ENCODE results near the gene ALDH1A1.

The ALDH1A1 gene

DNA sequence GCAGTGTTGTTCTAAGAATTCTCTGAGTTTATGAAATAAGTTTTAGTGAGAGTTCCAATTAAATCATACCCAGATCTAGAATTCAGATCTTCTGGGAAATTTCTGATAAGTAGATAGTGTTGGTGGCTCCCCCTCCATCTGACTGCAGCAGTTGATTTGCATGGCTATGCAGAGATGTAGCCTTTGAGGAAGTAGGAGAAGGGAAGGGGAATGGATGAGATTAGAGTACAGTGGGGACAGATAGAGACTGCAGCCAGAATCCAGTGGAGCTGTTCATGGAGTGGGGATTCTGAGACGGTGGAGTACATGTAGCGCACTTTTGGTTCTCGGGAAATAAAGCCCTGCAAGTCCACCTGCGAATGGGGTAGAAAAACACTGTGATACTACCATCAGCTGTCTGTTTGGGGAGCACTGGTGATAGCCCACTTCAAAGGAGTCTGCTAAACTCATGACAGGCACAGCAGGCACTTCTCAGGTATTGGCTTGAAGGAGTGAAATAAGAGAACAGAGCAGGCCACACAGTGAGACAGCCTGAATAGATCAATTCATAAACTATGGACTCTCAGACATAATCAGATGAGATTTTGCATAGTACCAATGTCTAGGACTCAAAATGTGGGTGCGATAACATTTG is 96.8 kb downstream of the ALDH1A1 start:
- TF ChIP-seq ZFP3 (CRISPR knock-in tag; IDR thresholded peaks at IDR 0.05) (no peak), RARB (CRISPR knock-in tag; IDR thresholded peaks at IDR 0.05) (no peak), BACH2 (CRISPR knock-in tag; IDR thresholded peaks at IDR 0.05; ENCODE audit: borderline replicate concordance) (no peak), TCF4 (CRISPR knock-in tag; IDR thresholded peaks at IDR 0.05; ENCODE audit: borderline replicate concordance) (no peak), ZNF8 (CRISPR knock-in tag; IDR thresholded peaks at IDR 0.05) (no peak)
- no peak for ATAC-seq

GRCh38 chr9:72855321-72855720 is 97.5 kb downstream of the ALDH1A1 start:
- TF ChIP-seq CREB5 (CRISPR knock-in tag; IDR thresholded peaks at IDR 0.05; ENCODE audit: low read depth) (no peak), ZFP3 (CRISPR knock-in tag; IDR thresholded peaks at IDR 0.05) (no peak), RARB (CRISPR knock-in tag; IDR thresholded peaks at IDR 0.05) (no peak), TCF4 (CRISPR knock-in tag; IDR thresholded peaks at IDR 0.05; ENCODE audit: borderline replicate concordance) (no peak), TSHZ2 (CRISPR knock-in tag; IDR thresholded peaks at IDR 0.05) (no peak), TOX (CRISPR knock-in tag; IDR thresholded peaks at IDR 0.05; ENCODE audit: borderline replicate concordance) (no peak), PATZ1 (CRISPR knock-in tag; IDR thresholded peaks at IDR 0.05; ENCODE audit: borderline replicate concordance) (no peak), ZNF8 (CRISPR knock-in tag; IDR thresholded peaks at IDR 0.05) (no peak), ARNTL (CRISPR knock-in tag; IDR thresholded peaks at IDR 0.05; ENCODE audit: borderline replicate concordance, low read depth) (no peak), ESRRG (CRISPR knock-in tag; IDR thresholded peaks at IDR 0.05) (no peak), ZNF565 (CRISPR knock-in tag; conservative IDR thresholded peaks at IDR 0.05; ENCODE audit: low read depth) (no peak)
- TF ChIP-seq, protein P1, sequence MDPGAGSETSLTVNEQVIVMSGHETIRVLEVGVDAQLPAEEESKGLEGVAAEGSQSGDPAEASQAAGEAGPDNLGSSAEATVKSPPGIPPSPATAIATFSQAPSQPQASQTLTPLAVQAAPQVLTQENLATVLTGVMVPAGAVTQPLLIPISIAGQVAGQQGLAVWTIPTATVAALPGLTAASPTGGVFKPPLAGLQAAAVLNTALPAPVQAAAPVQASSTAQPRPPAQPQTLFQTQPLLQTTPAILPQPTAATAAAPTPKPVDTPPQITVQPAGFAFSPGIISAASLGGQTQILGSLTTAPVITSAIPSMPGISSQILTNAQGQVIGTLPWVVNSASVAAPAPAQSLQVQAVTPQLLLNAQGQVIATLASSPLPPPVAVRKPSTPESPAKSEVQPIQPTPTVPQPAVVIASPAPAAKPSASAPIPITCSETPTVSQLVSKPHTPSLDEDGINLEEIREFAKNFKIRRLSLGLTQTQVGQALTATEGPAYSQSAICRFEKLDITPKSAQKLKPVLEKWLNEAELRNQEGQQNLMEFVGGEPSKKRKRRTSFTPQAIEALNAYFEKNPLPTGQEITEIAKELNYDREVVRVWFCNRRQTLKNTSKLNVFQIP (CRISPR knock-in tag; IDR thresholded peaks at IDR 0.05; ENCODE audit: borderline replicate concordance, low read depth), result no peak
- ATAC-seq, result no peak
